GM12865 (cell line): ENCODE results near the gene ZNF346.

Experiments used
- DNase-seq: peaks from one replicate; pipeline ENCODE4 v3.0.0; 2010; ENCODE audit warnings: low read depth
- H3K4me3 ChIP-seq: 2 replicates; pipeline ENCODE4 v1.5.1; 2011; ENCODE audit warnings: mild to moderate bottlenecking, low read depth, low read length, control low read depth
- TF ChIP-seq, protein P1 (sequence below): IDR thresholded peaks from 2 replicates; pipeline ENCODE4 v1.5.1; 2011; ENCODE audit warnings: low read length, control low read depth, low read depth, inconsistent platforms; ENCODE audit not compliant: insufficient read depth; ENCODE audit errors: missing control alignments

Gene ZNF346

DNA sequence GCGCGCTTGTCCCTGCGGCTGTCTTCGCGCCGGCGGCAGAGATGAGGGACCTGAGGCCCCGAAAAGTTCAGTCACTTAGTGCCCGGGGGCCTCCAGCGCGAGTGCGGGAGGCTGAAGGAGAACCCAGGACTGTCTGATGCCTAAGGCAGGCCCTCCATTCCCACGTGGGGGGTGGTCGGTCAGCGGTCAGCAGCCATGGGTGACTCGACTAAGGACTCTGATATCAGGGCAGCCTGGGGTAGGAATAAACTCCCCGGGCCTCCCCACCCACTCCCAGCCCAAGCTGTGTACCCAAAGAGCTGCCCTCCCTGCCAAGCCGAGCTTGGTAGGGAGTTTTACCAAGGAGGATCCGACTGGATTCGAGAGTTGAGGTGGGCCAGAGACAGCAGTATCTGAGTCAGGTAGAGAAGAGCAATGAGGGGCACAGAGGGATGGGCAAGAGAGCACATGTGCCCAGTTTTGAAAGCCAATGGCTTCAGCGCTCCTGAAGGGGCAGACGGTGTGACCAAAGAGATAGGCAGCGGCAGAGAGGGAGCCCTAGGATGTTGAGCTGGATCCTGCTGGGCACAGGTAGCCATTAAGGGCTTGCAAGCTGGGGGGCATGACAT, 65.0 kb downstream of the ZNF346 start:
- DNase-seq = no peak
- TF ChIP-seq, protein P1, sequence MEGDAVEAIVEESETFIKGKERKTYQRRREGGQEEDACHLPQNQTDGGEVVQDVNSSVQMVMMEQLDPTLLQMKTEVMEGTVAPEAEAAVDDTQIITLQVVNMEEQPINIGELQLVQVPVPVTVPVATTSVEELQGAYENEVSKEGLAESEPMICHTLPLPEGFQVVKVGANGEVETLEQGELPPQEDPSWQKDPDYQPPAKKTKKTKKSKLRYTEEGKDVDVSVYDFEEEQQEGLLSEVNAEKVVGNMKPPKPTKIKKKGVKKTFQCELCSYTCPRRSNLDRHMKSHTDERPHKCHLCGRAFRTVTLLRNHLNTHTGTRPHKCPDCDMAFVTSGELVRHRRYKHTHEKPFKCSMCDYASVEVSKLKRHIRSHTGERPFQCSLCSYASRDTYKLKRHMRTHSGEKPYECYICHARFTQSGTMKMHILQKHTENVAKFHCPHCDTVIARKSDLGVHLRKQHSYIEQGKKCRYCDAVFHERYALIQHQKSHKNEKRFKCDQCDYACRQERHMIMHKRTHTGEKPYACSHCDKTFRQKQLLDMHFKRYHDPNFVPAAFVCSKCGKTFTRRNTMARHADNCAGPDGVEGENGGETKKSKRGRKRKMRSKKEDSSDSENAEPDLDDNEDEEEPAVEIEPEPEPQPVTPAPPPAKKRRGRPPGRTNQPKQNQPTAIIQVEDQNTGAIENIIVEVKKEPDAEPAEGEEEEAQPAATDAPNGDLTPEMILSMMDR = no peak

DNA sequence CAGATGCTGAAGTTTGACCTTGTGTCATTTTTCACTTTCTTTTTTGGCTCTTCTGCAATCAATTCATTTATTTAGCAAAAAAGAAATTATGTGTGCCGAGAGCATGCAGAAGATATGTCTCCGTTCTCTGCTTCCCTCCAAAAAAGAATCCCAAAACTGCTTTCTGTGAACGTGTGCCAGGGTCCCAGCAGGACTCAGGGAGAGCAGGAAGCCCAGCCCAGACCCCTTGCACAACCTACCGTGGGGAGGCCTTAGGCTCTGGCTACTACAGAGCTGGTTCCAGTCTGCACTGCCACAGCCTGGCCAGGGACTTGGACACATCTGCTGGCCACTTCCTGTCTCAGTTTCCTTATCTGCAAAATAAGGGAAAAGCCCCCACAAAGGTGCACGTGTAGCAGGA, 66.6 kb downstream of the ZNF346 start:
- H3K4me3 ChIP-seq = no peak overlapping the region
- DNase-seq = no peak
- TF ChIP-seq, protein P1 = no peak

More for the DNA sequence above, 65.0 kb downstream of the ZNF346 start:
- no peak overlapping the region for H3K4me3 ChIP-seq

DNA sequence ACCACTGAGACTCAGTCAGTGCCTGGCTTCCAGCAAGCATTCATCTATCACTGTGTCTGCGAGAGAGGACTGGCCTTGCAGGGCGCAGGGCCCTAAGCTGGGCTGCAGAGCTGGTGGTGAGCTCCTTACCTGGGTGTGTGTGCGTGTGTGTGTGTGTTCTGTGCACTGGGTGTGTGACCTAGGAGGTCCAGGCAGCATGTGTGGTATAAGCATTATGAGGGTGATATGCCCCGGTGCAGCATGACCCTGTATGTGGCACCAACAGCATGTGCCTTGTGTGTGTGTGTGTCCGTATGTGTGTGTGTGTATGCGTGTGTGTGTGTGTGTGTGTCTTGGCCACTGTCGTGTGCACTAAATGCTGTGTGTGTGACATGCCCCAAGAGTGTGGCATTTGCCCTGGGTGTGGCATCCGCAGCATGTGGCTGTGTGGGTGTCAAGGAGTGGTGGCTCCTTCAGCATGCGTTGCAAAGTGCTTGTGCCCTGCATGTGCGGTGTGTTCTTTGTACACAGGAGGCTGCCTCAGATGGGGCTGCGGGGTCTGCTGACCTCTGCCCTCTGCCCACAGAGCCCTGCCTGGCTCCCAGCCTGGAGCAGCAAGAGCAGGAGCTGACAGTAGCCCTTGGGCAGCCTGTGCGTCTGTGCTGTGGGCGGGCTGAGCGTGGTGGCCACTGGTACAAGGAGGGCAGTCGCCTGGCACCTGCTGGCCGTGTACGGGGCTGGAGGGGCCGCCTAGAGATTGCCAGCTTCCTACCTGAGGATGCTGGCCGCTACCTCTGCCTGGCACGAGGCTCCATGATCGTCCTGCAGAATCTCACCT, 67.5 kb downstream of the ZNF346 start:
- DNase-seq = no peak
- H3K4me3 ChIP-seq = no peak overlapping the region
- TF ChIP-seq, protein P1 = no peak

DNA sequence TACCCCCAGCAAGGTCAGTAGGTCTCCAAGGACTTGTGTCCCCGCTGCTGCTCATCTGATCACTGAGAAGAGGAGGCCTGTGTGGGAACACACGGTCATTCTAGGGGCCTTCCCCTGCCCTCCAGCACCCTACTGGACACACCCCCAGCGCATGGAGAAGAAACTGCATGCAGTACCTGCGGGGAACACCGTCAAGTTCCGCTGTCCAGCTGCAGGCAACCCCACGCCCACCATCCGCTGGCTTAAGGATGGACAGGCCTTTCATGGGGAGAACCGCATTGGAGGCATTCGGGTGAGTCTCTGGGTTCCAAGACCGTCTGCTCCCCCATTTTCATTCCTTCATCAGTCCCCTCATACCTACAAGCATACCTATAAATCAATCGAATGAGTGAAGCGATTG, 68.3 kb downstream of the ZNF346 start:
- TF ChIP-seq, protein P1 = no peak
- no peak overlapping the region for H3K4me3 ChIP-seq
- no peak for DNase-seq

DNA sequence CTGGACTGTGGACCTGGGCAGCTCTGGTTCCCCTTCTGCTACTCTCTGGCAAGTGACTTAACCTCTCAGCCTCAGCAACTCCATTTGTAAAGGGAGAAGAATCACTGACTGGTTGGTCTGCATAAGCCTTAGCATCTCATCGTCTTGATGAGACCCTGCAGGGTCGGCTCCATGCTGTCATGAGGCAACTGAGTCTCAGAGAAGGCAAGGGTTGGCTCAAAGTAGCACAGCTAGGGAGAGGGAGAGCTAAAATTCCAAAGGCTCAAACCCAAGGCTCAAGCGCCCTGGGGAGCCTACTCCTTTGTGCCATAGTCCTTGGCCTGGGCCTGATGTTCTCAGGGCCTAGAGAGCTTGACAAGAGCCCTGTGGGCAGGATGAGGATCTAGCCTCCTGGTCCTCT, 68.7 kb downstream of the ZNF346 start:
- DNase-seq = no peak
- no peak overlapping the region for H3K4me3 ChIP-seq
- TF ChIP-seq, protein P1 = no peak

DNA sequence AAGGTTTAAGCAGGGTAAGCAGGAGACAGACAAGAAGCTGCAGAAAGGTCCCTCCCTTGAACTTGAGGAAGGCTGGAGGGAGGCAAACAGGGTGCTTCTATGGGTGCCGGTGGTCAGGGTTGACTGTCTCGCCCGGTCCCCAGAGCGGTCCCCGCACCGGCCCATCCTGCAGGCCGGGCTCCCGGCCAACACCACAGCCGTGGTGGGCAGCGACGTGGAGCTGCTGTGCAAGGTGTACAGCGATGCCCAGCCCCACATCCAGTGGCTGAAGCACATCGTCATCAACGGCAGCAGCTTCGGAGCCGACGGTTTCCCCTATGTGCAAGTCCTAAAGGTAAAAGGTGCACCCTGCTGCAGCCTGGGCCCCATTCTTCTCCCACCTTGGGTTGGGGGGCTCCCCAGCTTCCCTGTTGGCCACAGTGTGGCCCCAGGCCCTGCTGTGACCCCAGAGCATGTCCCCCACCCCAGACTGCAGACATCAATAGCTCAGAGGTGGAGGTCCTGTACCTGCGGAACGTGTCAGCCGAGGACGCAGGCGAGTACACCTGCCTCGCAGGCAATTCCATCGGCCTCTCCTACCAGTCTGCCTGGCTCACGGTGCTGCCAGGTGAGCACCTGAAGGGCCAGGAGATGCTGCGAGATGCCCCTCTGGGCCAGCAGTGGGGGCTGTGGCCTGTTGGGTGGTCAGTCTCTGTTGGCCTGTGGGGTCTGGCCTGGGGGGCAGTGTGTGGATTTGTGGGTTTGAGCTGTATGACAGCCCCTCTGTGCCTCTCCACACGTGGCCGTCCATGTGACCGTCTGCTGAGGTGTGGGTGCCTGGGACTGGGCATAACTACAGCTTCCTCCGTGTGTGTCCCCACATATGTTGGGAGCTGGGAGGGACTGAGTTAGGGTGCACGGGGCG, 69.9 kb downstream of the ZNF346 start:
- DNase-seq = no peak
- H3K4me3 ChIP-seq = no peak overlapping the region
- TF ChIP-seq, protein P1 = no peak
